ENCODE results near the gene TMEM100. TPM values are rescaled to one million over a fixed set of nuclear protein-coding genes. Genes with fewer than 3 reads are reported as not detected.

The TMEM100 gene
- total and polyA plus RNA-seq, 3 experiments from 2014 or later, result not detected

DNA sequence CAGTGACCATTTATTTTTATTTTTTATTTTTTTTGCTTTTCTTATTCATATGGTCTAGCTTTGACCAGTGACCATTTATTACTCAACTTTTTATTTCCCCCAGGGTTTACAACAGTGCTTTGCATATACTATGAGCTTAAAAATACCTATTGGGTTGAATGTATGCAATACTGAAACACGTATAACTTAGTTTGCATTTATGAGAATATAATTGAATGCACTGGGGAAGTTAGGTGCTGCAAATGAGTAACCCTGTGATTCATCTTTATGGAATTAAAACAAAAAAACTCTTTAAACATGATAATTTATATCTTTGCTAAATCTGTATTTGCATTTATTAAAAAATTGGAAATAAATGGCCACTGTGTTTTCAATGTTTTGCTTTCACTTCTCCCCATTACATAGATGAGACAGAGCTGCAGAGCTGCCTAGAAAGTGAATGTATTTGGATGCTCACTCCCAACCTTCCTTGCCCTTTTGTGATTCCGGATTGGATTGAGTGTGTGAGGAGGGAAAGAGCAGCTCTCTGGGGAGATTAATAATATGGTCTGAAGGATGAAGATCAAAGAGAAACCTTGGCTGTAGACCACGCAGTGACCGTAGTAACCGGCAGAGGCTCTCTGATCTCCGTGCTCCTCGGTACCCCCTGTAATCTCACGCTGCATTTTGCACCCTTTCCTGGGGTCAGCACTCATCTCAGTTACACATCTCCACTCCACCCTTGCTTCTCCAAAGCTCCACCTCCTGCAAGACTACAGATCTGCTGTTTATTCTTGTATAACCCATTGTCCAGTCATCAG, 14.3 kb downstream of the TMEM100 start:
- ChIA-PET POLR2A (no interaction called here), CTCF (no interaction called here)
- H3K27ac ChIP-seq (ENCODE audit: low read depth, low read length), result no peak overlapping the region
- no peaks in the 10 kb centered on the region for H3K36me3 Mint-ChIP-seq
- no peak overlapping the region for H3K4me3 Mint-ChIP-seq
- H3K27ac Mint-ChIP-seq, result no peak overlapping the region
- no peaks in the 10 kb centered on the region for H3K4me1 Mint-ChIP-seq
- no peak for DNase-seq
- H3K9me3 ChIP-seq (ENCODE audit: low read length), result no peaks in the 10 kb centered on the region
- no peaks in the 10 kb centered on the region for H3K36me3 ChIP-seq (ENCODE audit: insufficient read depth, low read length)
- no peak overlapping the region for H3K4me3 ChIP-seq (ENCODE audit: low read length)
- no peaks in the 10 kb centered on the region for H3K27me3 ChIP-seq (ENCODE audit: insufficient read depth, low read length, poor library complexity, severe bottlenecking)
- H3K4me1 ChIP-seq (ENCODE audit: insufficient read depth, low read length), result no peaks in the 10 kb centered on the region
- H3K27me3 Mint-ChIP-seq, result peaks cover 6 to 21% of the 10 kb centered on the region in 2 donors
- no peaks in the 10 kb centered on the region for H3K9me3 Mint-ChIP-seq

GRCh38 chr17:55706808-55707773, 15.6 kb downstream of the TMEM100 start:
- POLR2A ChIA-PET, result no interaction called here
- H3K36me3 ChIP-seq (ENCODE audit: insufficient read depth, low read length), result no peaks in the 10 kb centered on the region
- CTCF ChIA-PET, result no interaction called here

GRCh38 chr17:55705847-55706246, 16.8 kb downstream of the TMEM100 start:
- H3K27ac Mint-ChIP-seq, result no peak overlapping the region
- Histone ChIP-seq H3K27me3 (ENCODE audit: insufficient read depth, low read length, poor library complexity, severe bottlenecking) (no peaks in the 10 kb centered on the region), H3K36me3 (ENCODE audit: insufficient read depth, low read length) (no peaks in the 10 kb centered on the region), H3K4me1 (ENCODE audit: insufficient read depth, low read length) (no peaks in the 10 kb centered on the region), H3K9me3 (ENCODE audit: low read length) (no peaks in the 10 kb centered on the region), H3K27ac (ENCODE audit: low read depth, low read length) (no peak overlapping the region), H3K4me3 (ENCODE audit: low read length) (no peak overlapping the region)
- POLR2A ChIA-PET, result no interaction called here
- peaks cover 0 to 3% (median 2%) of the 10 kb centered on the region in 5 donors for H3K9me3 Mint-ChIP-seq
- CTCF ChIA-PET, result no interaction called here
- no peak overlapping the region for H3K4me3 Mint-ChIP-seq
- no peaks in the 10 kb centered on the region for H3K36me3 Mint-ChIP-seq
- no peak for DNase-seq
- H3K4me1 Mint-ChIP-seq, result no peaks in the 10 kb centered on the region
- H3K27me3 Mint-ChIP-seq, result peaks cover 11 to 28% of the 10 kb centered on the region in 2 donors

More at GRCh38 chr17:55706808-55707773, 15.6 kb downstream of the TMEM100 start:
- no peak overlapping the region for H3K4me3 ChIP-seq (ENCODE audit: low read length)
- Mint-ChIP-seq H3K9me3 (peaks cover 0 to 2% (median 0%) of the 10 kb centered on the region in 5 donors), H3K27me3 (peaks cover 8 to 25% of the 10 kb centered on the region in 2 donors), H3K27ac (no peak overlapping the region), H3K4me3 (no peak overlapping the region), H3K36me3 (no peaks in the 10 kb centered on the region), H3K4me1 (no peaks in the 10 kb centered on the region)
- H3K9me3 ChIP-seq (ENCODE audit: low read length), result no peaks in the 10 kb centered on the region
- no peak for DNase-seq
- H3K27me3 ChIP-seq (ENCODE audit: insufficient read depth, low read length, poor library complexity, severe bottlenecking), result no peaks in the 10 kb centered on the region
- H3K27ac ChIP-seq (ENCODE audit: low read depth, low read length), result no peak overlapping the region
- H3K4me1 ChIP-seq (ENCODE audit: insufficient read depth, low read length), result no peaks in the 10 kb centered on the region

- Histone ChIP-seq H3K27me3 (ENCODE audit: insufficient read depth, low read length, poor library complexity, severe bottlenecking) (no peaks in the 10 kb centered on the region), H3K27ac (ENCODE audit: low read depth, low read length) (no peak overlapping the region), H3K9me3 (ENCODE audit: low read length) (no peaks in the 10 kb centered on the region), H3K4me1 (ENCODE audit: insufficient read depth, low read length) (no peaks in the 10 kb centered on the region), H3K4me3 (ENCODE audit: low read length) (no peak overlapping the region), H3K36me3 (ENCODE audit: insufficient read depth, low read length) (no peaks in the 10 kb centered on the region)
- no peak for DNase-seq
- ChIA-PET POLR2A (no interaction called here), CTCF (interaction anchor here (0.8 kb wide), 1 partner anchor 13 kb away, joined by 3 read pairs; no protein-coding TSS in a partner anchor)
- H3K4me3 Mint-ChIP-seq, result no peak overlapping the region
- no peak overlapping the region for H3K27ac Mint-ChIP-seq
- peaks cover 13 to 35% of the 10 kb centered on the region in 2 donors for H3K27me3 Mint-ChIP-seq
- peaks cover 0 to 3% (median 2%) of the 10 kb centered on the region in 5 donors for H3K9me3 Mint-ChIP-seq
- H3K4me1 Mint-ChIP-seq, result no peaks in the 10 kb centered on the region
- H3K36me3 Mint-ChIP-seq, result no peaks in the 10 kb centered on the region
Observed at GRCh38 chr17:55704401-55704800, 18.3 kb downstream of the TMEM100 start.

DNA sequence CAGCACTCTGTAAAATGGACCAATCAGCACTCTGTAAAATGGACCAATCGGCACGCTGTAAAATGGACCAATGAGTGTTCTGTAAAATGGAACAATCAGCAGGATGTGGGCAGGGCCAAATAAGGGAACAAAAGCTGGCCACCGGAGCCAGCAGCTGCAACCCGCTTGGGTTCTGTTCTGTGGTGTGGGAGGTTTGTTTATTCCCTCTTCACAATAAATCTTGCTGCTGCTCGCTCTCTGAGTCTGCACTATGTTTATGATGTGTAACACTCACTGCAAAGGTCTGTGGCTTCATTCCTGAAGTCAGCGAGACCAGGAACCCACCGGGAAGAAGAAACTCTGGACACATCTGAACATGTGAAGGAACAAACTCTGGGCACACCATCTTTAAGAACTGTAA, 20.5 kb downstream of the TMEM100 start:
- no peaks in the 10 kb centered on the region for H3K4me1 Mint-ChIP-seq
- Histone ChIP-seq H3K9me3 (ENCODE audit: low read length) (no peaks in the 10 kb centered on the region), H3K4me1 (ENCODE audit: insufficient read depth, low read length) (no peaks in the 10 kb centered on the region), H3K36me3 (ENCODE audit: insufficient read depth, low read length) (no peaks in the 10 kb centered on the region), H3K27ac (ENCODE audit: low read depth, low read length) (no peak overlapping the region), H3K4me3 (ENCODE audit: low read length) (no peak overlapping the region), H3K27me3 (ENCODE audit: insufficient read depth, low read length, poor library complexity, severe bottlenecking) (no peaks in the 10 kb centered on the region)
- peaks cover 0 to 3% (median 2%) of the 10 kb centered on the region in 5 donors for H3K9me3 Mint-ChIP-seq
- H3K36me3 Mint-ChIP-seq, result no peaks in the 10 kb centered on the region
- H3K4me3 Mint-ChIP-seq, result no peak overlapping the region
- DNase-seq, result no peak
- H3K27ac Mint-ChIP-seq, result no peak overlapping the region
- CTCF ChIA-PET, result no interaction called here
- POLR2A ChIA-PET, result no interaction called here
- H3K27me3 Mint-ChIP-seq, result peaks cover 17 to 30% of the 10 kb centered on the region in 2 donors

GRCh38 chr17:55699181-55699860, 23.3 kb downstream of the TMEM100 start:
- H3K4me3 Mint-ChIP-seq, result no peak overlapping the region
- H3K27me3 Mint-ChIP-seq, result peaks cover 17 to 34% of the 10 kb centered on the region in 2 donors
- H3K27ac Mint-ChIP-seq, result no peak overlapping the region
- H3K36me3 Mint-ChIP-seq, result no peaks in the 10 kb centered on the region
- CTCF ChIA-PET, result no interaction called here
- H3K27me3 ChIP-seq (ENCODE audit: insufficient read depth, low read length, poor library complexity, severe bottlenecking), result no peaks in the 10 kb centered on the region
- no peaks in the 10 kb centered on the region for H3K4me1 ChIP-seq (ENCODE audit: insufficient read depth, low read length)
- no peaks in the 10 kb centered on the region for H3K9me3 ChIP-seq (ENCODE audit: low read length)
- H3K4me1 Mint-ChIP-seq, result no peaks in the 10 kb centered on the region
- no peaks in the 10 kb centered on the region for H3K36me3 ChIP-seq (ENCODE audit: insufficient read depth, low read length)
- POLR2A ChIA-PET, result no interaction called here
- H3K9me3 Mint-ChIP-seq, result peaks cover 0 to 3% (median 2%) of the 10 kb centered on the region in 5 donors
- H3K27ac ChIP-seq (ENCODE audit: low read depth, low read length), result no peak overlapping the region
- no peak for DNase-seq
- no peak overlapping the region for H3K4me3 ChIP-seq (ENCODE audit: low read length)

GRCh38 chr17:55694286-55694910, 28.3 kb downstream of the TMEM100 start:
- no peak overlapping the region for H3K27ac Mint-ChIP-seq
- Histone ChIP-seq H3K4me3 (ENCODE audit: low read length) (no peak overlapping the region), H3K9me3 (ENCODE audit: low read length) (no peaks in the 10 kb centered on the region), H3K27me3 (ENCODE audit: insufficient read depth, low read length, poor library complexity, severe bottlenecking) (no peaks in the 10 kb centered on the region), H3K27ac (ENCODE audit: low read depth, low read length) (no peak overlapping the region), H3K36me3 (ENCODE audit: insufficient read depth, low read length) (no peaks in the 10 kb centered on the region), H3K4me1 (ENCODE audit: insufficient read depth, low read length) (no peaks in the 10 kb centered on the region)
- H3K9me3 Mint-ChIP-seq, result no peaks in the 10 kb centered on the region
- peaks cover 8 to 20% of the 10 kb centered on the region in 2 donors for H3K27me3 Mint-ChIP-seq
- no peaks in the 10 kb centered on the region for H3K4me1 Mint-ChIP-seq
- H3K36me3 Mint-ChIP-seq, result no peaks in the 10 kb centered on the region
- CTCF ChIA-PET, result no interaction called here
- no peak for DNase-seq
- POLR2A ChIA-PET, result no interaction called here
- H3K4me3 Mint-ChIP-seq, result no peak overlapping the region
